Hepatocyte (in vitro differentiated cells): ENCODE data around the gene VPS52. TPM values are rescaled to one million over a fixed set of nuclear protein-coding genes. Genes with fewer than 3 reads are reported as not detected.

Experiments used
- DNase-seq: peaks from one replicate; pipeline ENCODE4 v3.0.0-alpha.2; 2016; ENCODE audit warnings: low spot score
- H2AFZ ChIP-seq: fragments of 200-600 bp; sonication (generic); 2 replicates; pipeline ENCODE4 v1.6.0; 2016; ENCODE audit warnings: antibody characterized with exemption, mild to moderate bottlenecking
- H3K27ac ChIP-seq: fragments of 200-600 bp; sonication (generic); 2 replicates; pipeline ENCODE4 v1.5.1; 2016; ENCODE audit warnings: mild to moderate bottlenecking
- H3K27me3 ChIP-seq: fragments of 200-600 bp; sonication (generic); 2 replicates; pipeline ENCODE4 v1.6.1; 2016
- H3K36me3 ChIP-seq: fragments of 200-600 bp; sonication (generic); replicated peaks from 2 replicates; pipeline ENCODE4 v1.5.1; 2016; ENCODE audit warnings: low read depth; ENCODE audit not compliant: insufficient read depth
- H3K4me1 ChIP-seq: fragments of 200-600 bp; sonication (generic); 2 replicates; pipeline ENCODE4 v1.5.1; 2016; ENCODE audit warnings: mild to moderate bottlenecking, moderate library complexity; ENCODE audit not compliant: insufficient read depth
- H3K4me2 ChIP-seq: fragments of 200-600 bp; sonication (generic); 2 replicates; pipeline ENCODE4 v1.6.0; 2016
- H3K4me3 ChIP-seq: fragments of 200-600 bp; sonication (generic); 2 replicates; pipeline ENCODE4 v1.5.1; 2016; ENCODE audit warnings: mild to moderate bottlenecking
- H3K79me2 ChIP-seq: fragments of 200-600 bp; sonication (generic); 2 replicates; pipeline ENCODE4 v1.6.0; 2017; ENCODE audit warnings: mild to moderate bottlenecking
- H3K9me2 ChIP-seq: fragments of 200-600 bp; sonication (generic); replicated peaks from 2 replicates; pipeline ENCODE4 v1.6.0; 2017; ENCODE audit warnings: mild to moderate bottlenecking; ENCODE audit not compliant: insufficient read depth
- H3K9me3 ChIP-seq: fragments of 200-600 bp; sonication (generic); 2 replicates; pipeline ENCODE4 v1.5.1; 2016; ENCODE audit warnings: low read depth, mild to moderate bottlenecking
- H4K20me1 ChIP-seq: fragments of 200-600 bp; sonication (generic); 2 replicates; pipeline ENCODE4 v1.6.0; 2016; ENCODE audit warnings: mild to moderate bottlenecking; ENCODE audit not compliant: insufficient read depth, poor library complexity, severe bottlenecking
- CTCF ChIP-seq: fragments of 200-600 bp; sonication (generic); IDR thresholded peaks from 2 replicates; pipeline ENCODE4 v1.5.1; 2016; ENCODE audit warnings: antibody characterized with exemption, mild to moderate bottlenecking; ENCODE audit not compliant: poor library complexity
- EZH2 ChIP-seq: fragments of 200-600 bp; sonication (generic); IDR thresholded peaks from 2 replicates; pipeline ENCODE4 v1.6.1; 2016; ENCODE audit warnings: antibody characterized with exemption, mild to moderate bottlenecking, borderline replicate concordance
- EZH2phosphoT487 ChIP-seq: fragments of 200-600 bp; sonication (generic); IDR thresholded peaks from one replicate; pipeline ENCODE4 v1.6.1; 2018; ENCODE audit warnings: antibody characterized with exemption, mild to moderate bottlenecking, low read depth, moderate library complexity; ENCODE audit not compliant: unreplicated experiment, severe bottlenecking
- whole genome bisulfite sequencing: methylation state at CpG from one replicate; pipeline ENCODE4 v1.1.6; 2016; ENCODE audit warnings: low lambda C conversion rate; ENCODE audit errors: missing lambda C conversion rate; 5-methylcytosine and 5-hydroxymethylcytosine counted together
- microRNA counts: library from miRNA; unstranded; fragments of <30 nt; microRNA quantifications from one replicate; lab custom pipeline; 2017
- microRNA-seq: library from miRNA; unstranded; fragments of <30 nt; microRNA quantifications from one replicate; pipeline ENCODE4, GENCODE V29; 2017
- polyA plus RNA-seq: library from polyadenylated mRNA; unstranded; fragments of >200 nt; fragmentation: Nextera tagmentation; extraction: Ambion mirVana; gene quantifications from 2 replicates; pipeline ENCODE4 v1.2.1, GENCODE V29; 2016
- small RNA-seq: library from RNA; depleted of rRNA; stranded (forward); fragments of <200 nt; gene quantifications from one replicate; pipeline ENCODE3, GENCODE V24; 2014
- total RNA-seq: library from RNA; depleted of rRNA; stranded (reverse); fragments of >200 nt; gene quantifications from 2 replicates; pipeline ENCODE4 v1.2.3, GENCODE V29; 2014

VPS52 gene
- total and polyA plus RNA-seq, 2 experiments from 2014 or later, result 42.5 to 43.2 TPM

- H3K27me3 ChIP-seq, result no peaks in the 10 kb centered on the region
- TF ChIP-seq EZH2 (no peak), EZH2phosphoT487 (no peak), CTCF (no peak)
- no peaks in the 10 kb centered on the region for H3K36me3 ChIP-seq
- H3K9me3 ChIP-seq, result no peaks in the 10 kb centered on the region
- peaks cover 31% of the 10 kb centered on the region for H4K20me1 ChIP-seq
- no peaks in the 10 kb centered on the region for H3K9me2 ChIP-seq
- peaks cover 28% of the 10 kb centered on the region for H3K4me1 ChIP-seq
- H3K27ac ChIP-seq, result peak overlapping the region; percentile 98
- peak overlapping the region; percentile 89 for H3K4me3 ChIP-seq
- WGBS, result 5% methylated on average over 14 of the region's 14 CpGs
- no peak for DNase-seq
- H3K4me2 ChIP-seq, result peak overlapping the region; percentile 99
- peaks cover 63% of the 10 kb centered on the region for H3K79me2 ChIP-seq
- peak overlapping the region; percentile 58 for H2AFZ ChIP-seq
Observed at GRCh38 chr6:33201147-33201545, 70.5 kb downstream of the VPS52 start.

MicroRNAs within 50 kb of the gene (microRNA counts, 767-probe panel; counts per million panel counts)
- microRNA hsa-miR-219-1-3p (lab: Ali Mortazavi, UCI) (not detected), microRNA hsa-miR-219-5p (lab: Ali Mortazavi, UCI) (not detected)

Small RNAs within 50 kb of the gene (microRNA-seq; reads per million reads assigned to microRNA genes)
- gene MIR219A1 (6.3 reads per million, percentile 15 among the genes with 10 or more reads in this experiment), gene MIR6834 (not detected), gene MIR6873 (not detected)

Small RNAs within 50 kb of the gene (small RNA-seq; reads per million reads assigned to genes)
- gene MIR219A1, result 2.2 reads per million, percentile 88 among the genes with 10 or more reads in this experiment

Other genes starting within 250 kb of the VPS52 start
- gene HLA-DPA1, start 198.2 kb downstream of the VPS52 start, total RNA-seq, result 2.6 and 5.3 TPM in 2 replicates
- gene HLA-DPA1, start 198.2 kb downstream of the VPS52 start, polyA plus RNA-seq, result 1.7 and 4.7 TPM in 2 replicates
- 18.0 and 22.1 TPM in 2 replicates for gene HLA-DPB1, start 195.9 kb downstream of the VPS52 start, total RNA-seq
- gene HLA-DPB1, start 195.9 kb downstream of the VPS52 start, polyA plus RNA-seq, result 12.4 and 16.0 TPM in 2 replicates
- gene COL11A2, start 79.4 kb downstream of the VPS52 start, total RNA-seq, result 2.5 and 3.0 TPM in 2 replicates
- gene COL11A2, start 79.4 kb downstream of the VPS52 start, polyA plus RNA-seq, result 4.2 and 4.7 TPM in 2 replicates
- 14.2 and 17.0 TPM in 2 replicates for gene RXRB, start 71.2 kb downstream of the VPS52 start, total RNA-seq
- gene RXRB, start 71.2 kb downstream of the VPS52 start, polyA plus RNA-seq, result 24.6 and 29.8 TPM in 2 replicates
- gene SLC39A7, start 71.0 kb downstream of the VPS52 start, total RNA-seq, result 118 and 130 TPM in 2 replicates
- 46.4 and 55.0 TPM in 2 replicates for gene SLC39A7, start 71.0 kb downstream of the VPS52 start, polyA plus RNA-seq
- gene HSD17B8, start 67.2 kb downstream of the VPS52 start, total RNA-seq, result 6.0 and 7.8 TPM in 2 replicates
- gene HSD17B8, start 67.2 kb downstream of the VPS52 start, polyA plus RNA-seq, result 11.1 and 12.9 TPM in 2 replicates
- 25.0 and 25.6 TPM in 2 replicates for gene RING1, start 63.4 kb downstream of the VPS52 start, total RNA-seq
- 32.3 and 32.5 TPM in 2 replicates for gene RING1, start 63.4 kb downstream of the VPS52 start, polyA plus RNA-seq
- 3,293 and 3,728 TPM in 2 replicates for gene RPS18, start 199 bp upstream of the VPS52 start, total RNA-seq
- gene RPS18, start 199 bp upstream of the VPS52 start, polyA plus RNA-seq, result 1,497 and 1,517 TPM in 2 replicates
- 2.0 and 5.2 TPM in 2 replicates for gene B3GALT4, start 5.2 kb upstream of the VPS52 start, total RNA-seq
- gene B3GALT4, start 5.2 kb upstream of the VPS52 start, polyA plus RNA-seq, result 5.7 and 8.1 TPM in 2 replicates
- 46.6 and 51.1 TPM in 2 replicates for gene WDR46, start 17.4 kb upstream of the VPS52 start, total RNA-seq
- 70.1 and 84.2 TPM in 2 replicates for gene WDR46, start 17.4 kb upstream of the VPS52 start, polyA plus RNA-seq
- gene PFDN6, start 17.7 kb upstream of the VPS52 start, total RNA-seq, result 43.9 and 52.7 TPM in 2 replicates
- 19.5 and 27.2 TPM in 2 replicates for gene PFDN6, start 17.7 kb upstream of the VPS52 start, polyA plus RNA-seq
- 57.4 and 63.3 TPM in 2 replicates for gene RGL2, start 27.1 kb upstream of the VPS52 start, total RNA-seq
- 82.1 and 89.3 TPM in 2 replicates for gene RGL2, start 27.1 kb upstream of the VPS52 start, polyA plus RNA-seq
- gene TAPBP, start 42.2 kb upstream of the VPS52 start, total RNA-seq, result 39.1 and 59.3 TPM in 2 replicates
- gene TAPBP, start 42.2 kb upstream of the VPS52 start, polyA plus RNA-seq, result 108 and 116 TPM in 2 replicates
- gene ZBTB22, start 45.9 kb upstream of the VPS52 start, total RNA-seq, result 21.6 and 23.4 TPM in 2 replicates
- gene ZBTB22, start 45.9 kb upstream of the VPS52 start, polyA plus RNA-seq, result 23.2 and 23.8 TPM in 2 replicates
- 26.4 and 31.0 TPM in 2 replicates for gene DAXX, start 51.1 kb upstream of the VPS52 start, total RNA-seq
- gene DAXX, start 51.1 kb upstream of the VPS52 start, polyA plus RNA-seq, result 28.4 and 35.3 TPM in 2 replicates
- 6.9 and 12.7 TPM in 2 replicates for gene KIFC1, start 119.9 kb upstream of the VPS52 start, total RNA-seq
- gene KIFC1, start 119.9 kb upstream of the VPS52 start, polyA plus RNA-seq, result 6.1 and 6.6 TPM in 2 replicates
- 37.2 and 44.4 TPM in 2 replicates for gene PHF1, start 139.1 kb upstream of the VPS52 start, total RNA-seq
- 42.4 and 53.0 TPM in 2 replicates for gene PHF1, start 139.1 kb upstream of the VPS52 start, polyA plus RNA-seq
- gene CUTA, start 146.2 kb upstream of the VPS52 start, total RNA-seq, result 121 and 150 TPM in 2 replicates
- 349 and 357 TPM in 2 replicates for gene CUTA, start 146.2 kb upstream of the VPS52 start, polyA plus RNA-seq
- 5.3 and 6.6 TPM in 2 replicates for gene SYNGAP1, start 148.2 kb upstream of the VPS52 start, total RNA-seq
- gene SYNGAP1, start 148.2 kb upstream of the VPS52 start, polyA plus RNA-seq, result 4.9 and 5.7 TPM in 2 replicates
- gene ZBTB9, start 182.7 kb upstream of the VPS52 start, total RNA-seq, result 5.1 and 6.2 TPM in 2 replicates
- 5.0 and 6.7 TPM in 2 replicates for gene ZBTB9, start 182.7 kb upstream of the VPS52 start, polyA plus RNA-seq